NCI-H2196 (cell line): ENCODE data around the gene SLC28A1.

ENCODE experiments used
- DNase-seq: peaks from one replicate; lab custom pipeline; 2025; ENCODE audit not compliant: unreplicated experiment; lab: John Stamatoyannopoulos, UW

SLC28A1 gene

GRCh38 chr15:84934942-84935729 is 50.7 kb downstream of the SLC28A1 start:
- no peak for DNase-seq

GRCh38 chr15:84937144-84937543 is 52.7 kb downstream of the SLC28A1 start:
- DNase-seq, result no peak

GRCh38 chr15:84938726-84939125 is 54.3 kb downstream of the SLC28A1 start:
- DNase-seq, result no peak

GRCh38 chr15:84940399-84940798 is 55.9 kb downstream of the SLC28A1 start:
- no peak for DNase-seq

- DNase-seq, result no peak
Measured at GRCh38 chr15:84942456-84942855, 58.0 kb downstream of the SLC28A1 start.

GRCh38 chr15:84944311-84944710 is 59.8 kb downstream of the SLC28A1 start:
- no peak for DNase-seq

GRCh38 chr15:84944861-84945260 is 60.4 kb downstream of the SLC28A1 start:
- no peak for DNase-seq

- no peak for DNase-seq
Measured at GRCh38 chr15:84946772-84947489, 62.5 kb downstream of the SLC28A1 start.

GRCh38 chr15:84947947-84948830 is 63.7 kb downstream of the SLC28A1 start:
- no peak for DNase-seq

- no peak for DNase-seq
Measured at GRCh38 chr15:84949043-84949442, 64.6 kb downstream of the SLC28A1 start.

GRCh38 chr15:84949845-84950569 is 65.5 kb downstream of the SLC28A1 start:
- no peak for DNase-seq

GRCh38 chr15:84950570-84951111 is 66.2 kb downstream of the SLC28A1 start:
- DNase-seq, result no peak

GRCh38 chr15:84951736-84952135 is 67.3 kb downstream of the SLC28A1 start:
- no peak for DNase-seq

- no peak for DNase-seq
Measured at GRCh38 chr15:84953136-84953535, 68.7 kb downstream of the SLC28A1 start.

GRCh38 chr15:84953726-84954125 is 69.3 kb downstream of the SLC28A1 start:
- DNase-seq, result no peak

- peak; percentile 14 for DNase-seq
Measured at GRCh38 chr15:84955089-84955848, 70.8 kb downstream of the SLC28A1 start.

GRCh38 chr15:84956199-84956598 is 71.7 kb downstream of the SLC28A1 start:
- no peak for DNase-seq

GRCh38 chr15:84960391-84961113 is 76.1 kb downstream of the SLC28A1 start:
- no peak for DNase-seq

GRCh38 chr15:84961114-84961452 is 76.6 kb downstream of the SLC28A1 start:
- DNase-seq, result no peak
